Measurements from ENCODE around the gene MORC2.

Gene MORC2

GRCh38 chr22:30892731-30893221, 75.8 kb downstream of the MORC2 start:
- no peak for DNase-seq
- in situ Hi-C loops (cut with HindIII; ENCODE audit: low pct_ligation_motif_present, low pct_unique_long_range_greater_than_20kb, low sequenced_read_pairs) = no loop called here

GRCh38 chr22:30892286-30892685, 76.3 kb downstream of the MORC2 start:
- DNase-seq = no peak
- in situ Hi-C loops (cut with HindIII; ENCODE audit: low pct_ligation_motif_present, low pct_unique_long_range_greater_than_20kb, low sequenced_read_pairs) = no loop called here

- no peak for DNase-seq
- in situ Hi-C loops (cut with HindIII; ENCODE audit: low pct_ligation_motif_present, low pct_unique_long_range_greater_than_20kb, low sequenced_read_pairs) = no loop called here
Observed at GRCh38 chr22:30891781-30892180, 76.8 kb downstream of the MORC2 start.

GRCh38 chr22:30891443-30891755, 77.2 kb downstream of the MORC2 start:
- no peak for DNase-seq
- in situ Hi-C loops (cut with HindIII; ENCODE audit: low pct_ligation_motif_present, low pct_unique_long_range_greater_than_20kb, low sequenced_read_pairs) = no loop called here

- DNase-seq = peak; percentile 10
Observed at GRCh38 chr22:30890686-30891442, 77.7 kb downstream of the MORC2 start.

GRCh38 chr22:30889996-30890480, 78.5 kb downstream of the MORC2 start:
- in situ Hi-C loops (cut with HindIII; ENCODE audit: low pct_ligation_motif_present, low pct_unique_long_range_greater_than_20kb, low sequenced_read_pairs) = no loop called here

More at GRCh38 chr22:30890686-30891442, 77.7 kb downstream of the MORC2 start:
- in situ Hi-C loops (cut with HindIII; ENCODE audit: low pct_ligation_motif_present, low pct_unique_long_range_greater_than_20kb, low sequenced_read_pairs) = no loop called here

GRCh38 chr22:30889268-30889995, 79.1 kb downstream of the MORC2 start:
- no peak for DNase-seq
- in situ Hi-C loops (cut with HindIII; ENCODE audit: low pct_ligation_motif_present, low pct_unique_long_range_greater_than_20kb, low sequenced_read_pairs) = no loop called here

More at GRCh38 chr22:30889996-30890480, 78.5 kb downstream of the MORC2 start:
- DNase-seq = no peak

- DNase-seq = no peak
- in situ Hi-C loops (cut with HindIII; ENCODE audit: low pct_ligation_motif_present, low pct_unique_long_range_greater_than_20kb, low sequenced_read_pairs) = no loop called here
Observed at GRCh38 chr22:30887861-30888260, 80.7 kb downstream of the MORC2 start.

GRCh38 chr22:30887453-30887852, 81.1 kb downstream of the MORC2 start:
- in situ Hi-C loops (cut with HindIII; ENCODE audit: low pct_ligation_motif_present, low pct_unique_long_range_greater_than_20kb, low sequenced_read_pairs) = no loop called here
- DNase-seq = no peak

- in situ Hi-C loops (cut with HindIII; ENCODE audit: low pct_ligation_motif_present, low pct_unique_long_range_greater_than_20kb, low sequenced_read_pairs) = no loop called here
Observed at GRCh38 chr22:30885591-30885990, 83.0 kb downstream of the MORC2 start.

GRCh38 chr22:30885001-30885366, 83.6 kb downstream of the MORC2 start:
- in situ Hi-C loops (cut with HindIII; ENCODE audit: low pct_ligation_motif_present, low pct_unique_long_range_greater_than_20kb, low sequenced_read_pairs) = no loop called here
- DNase-seq = no peak

More at GRCh38 chr22:30885591-30885990, 83.0 kb downstream of the MORC2 start:
- DNase-seq = no peak

GRCh38 chr22:30884211-30885000, 84.2 kb downstream of the MORC2 start:
- in situ Hi-C loops (cut with HindIII; ENCODE audit: low pct_ligation_motif_present, low pct_unique_long_range_greater_than_20kb, low sequenced_read_pairs) = no loop called here
- no peak for DNase-seq

GRCh38 chr22:30883586-30884145, 84.9 kb downstream of the MORC2 start:
- DNase-seq = no peak
- in situ Hi-C loops (cut with HindIII; ENCODE audit: low pct_ligation_motif_present, low pct_unique_long_range_greater_than_20kb, low sequenced_read_pairs) = no loop called here

- in situ Hi-C loops (cut with HindIII; ENCODE audit: low pct_ligation_motif_present, low pct_unique_long_range_greater_than_20kb, low sequenced_read_pairs) = no loop called here
- DNase-seq = no peak
Observed at GRCh38 chr22:30882974-30883533, 85.5 kb downstream of the MORC2 start.

- in situ Hi-C loops (cut with HindIII; ENCODE audit: low pct_ligation_motif_present, low pct_unique_long_range_greater_than_20kb, low sequenced_read_pairs) = no loop called here
- DNase-seq = no peak
Observed at GRCh38 chr22:30882184-30882717, 86.3 kb downstream of the MORC2 start.

- DNase-seq = no peak
- in situ Hi-C loops (cut with HindIII; ENCODE audit: low pct_ligation_motif_present, low pct_unique_long_range_greater_than_20kb, low sequenced_read_pairs) = no loop called here
Observed at GRCh38 chr22:30881361-30882183, 87.0 kb downstream of the MORC2 start.

GRCh38 chr22:30880847-30881246, 87.7 kb downstream of the MORC2 start:
- no peak for DNase-seq
- in situ Hi-C loops (cut with HindIII; ENCODE audit: low pct_ligation_motif_present, low pct_unique_long_range_greater_than_20kb, low sequenced_read_pairs) = no loop called here

Measured in ACHN (cell line).